Ishikawa (cell line): ENCODE measurements around the gene CLTCL1.

ENCODE experiments used
- CEBPB ChIP-seq: IDR thresholded peaks from 2 replicates; pipeline ENCODE4 v1.6.1; 2012
- EP300 ChIP-seq: IDR thresholded peaks from 2 replicates; pipeline ENCODE4 v1.6.1; 2012; ENCODE audit warnings: borderline replicate concordance
- RAD21 ChIP-seq: IDR thresholded peaks from 2 replicates; pipeline ENCODE4 v1.6.1; 2012; ENCODE audit warnings: low read depth
- TAF1 ChIP-seq: IDR thresholded peaks from 2 replicates; pipeline ENCODE4 v1.6.1; 2012; ENCODE audit warnings: low read depth, mild to moderate bottlenecking
- TEAD4 ChIP-seq: IDR thresholded peaks from 2 replicates; pipeline ENCODE4 v1.6.1; 2012
- YY1 ChIP-seq: IDR thresholded peaks from 2 replicates; pipeline ENCODE4 v1.6.1; 2012; ENCODE audit warnings: low read depth
- TF ChIP-seq, protein P1 (sequence below): IDR thresholded peaks from 2 replicates; pipeline ENCODE4 v1.6.1; 2012; ENCODE audit warnings: low read depth, mild to moderate bottlenecking
- TF ChIP-seq, protein P2 (sequence below): IDR thresholded peaks from 2 replicates; pipeline ENCODE4 v1.6.1; 2012
- TF ChIP-seq, protein P3 (sequence below): IDR thresholded peaks from 2 replicates; pipeline ENCODE4 v1.6.1; 2012

GRCh38 chr22:19179497-19180048 is 111.9 kb downstream of the CLTCL1 start:
- TF ChIP-seq, protein P1, sequence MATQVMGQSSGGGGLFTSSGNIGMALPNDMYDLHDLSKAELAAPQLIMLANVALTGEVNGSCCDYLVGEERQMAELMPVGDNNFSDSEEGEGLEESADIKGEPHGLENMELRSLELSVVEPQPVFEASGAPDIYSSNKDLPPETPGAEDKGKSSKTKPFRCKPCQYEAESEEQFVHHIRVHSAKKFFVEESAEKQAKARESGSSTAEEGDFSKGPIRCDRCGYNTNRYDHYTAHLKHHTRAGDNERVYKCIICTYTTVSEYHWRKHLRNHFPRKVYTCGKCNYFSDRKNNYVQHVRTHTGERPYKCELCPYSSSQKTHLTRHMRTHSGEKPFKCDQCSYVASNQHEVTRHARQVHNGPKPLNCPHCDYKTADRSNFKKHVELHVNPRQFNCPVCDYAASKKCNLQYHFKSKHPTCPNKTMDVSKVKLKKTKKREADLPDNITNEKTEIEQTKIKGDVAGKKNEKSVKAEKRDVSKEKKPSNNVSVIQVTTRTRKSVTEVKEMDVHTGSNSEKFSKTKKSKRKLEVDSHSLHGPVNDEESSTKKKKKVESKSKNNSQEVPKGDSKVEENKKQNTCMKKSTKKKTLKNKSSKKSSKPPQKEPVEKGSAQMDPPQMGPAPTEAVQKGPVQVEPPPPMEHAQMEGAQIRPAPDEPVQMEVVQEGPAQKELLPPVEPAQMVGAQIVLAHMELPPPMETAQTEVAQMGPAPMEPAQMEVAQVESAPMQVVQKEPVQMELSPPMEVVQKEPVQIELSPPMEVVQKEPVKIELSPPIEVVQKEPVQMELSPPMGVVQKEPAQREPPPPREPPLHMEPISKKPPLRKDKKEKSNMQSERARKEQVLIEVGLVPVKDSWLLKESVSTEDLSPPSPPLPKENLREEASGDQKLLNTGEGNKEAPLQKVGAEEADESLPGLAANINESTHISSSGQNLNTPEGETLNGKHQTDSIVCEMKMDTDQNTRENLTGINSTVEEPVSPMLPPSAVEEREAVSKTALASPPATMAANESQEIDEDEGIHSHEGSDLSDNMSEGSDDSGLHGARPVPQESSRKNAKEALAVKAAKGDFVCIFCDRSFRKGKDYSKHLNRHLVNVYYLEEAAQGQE: no peak
- no peak for TF ChIP-seq YY1
- TF ChIP-seq TAF1: no peak
- TF ChIP-seq EP300: no peak
- TF ChIP-seq RAD21: peak; percentile 81
- TF ChIP-seq CEBPB: no peak
- TF ChIP-seq, protein P2, sequence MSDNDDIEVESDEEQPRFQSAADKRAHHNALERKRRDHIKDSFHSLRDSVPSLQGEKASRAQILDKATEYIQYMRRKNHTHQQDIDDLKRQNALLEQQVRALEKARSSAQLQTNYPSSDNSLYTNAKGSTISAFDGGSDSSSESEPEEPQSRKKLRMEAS: no peak
- TF ChIP-seq, protein P3, sequence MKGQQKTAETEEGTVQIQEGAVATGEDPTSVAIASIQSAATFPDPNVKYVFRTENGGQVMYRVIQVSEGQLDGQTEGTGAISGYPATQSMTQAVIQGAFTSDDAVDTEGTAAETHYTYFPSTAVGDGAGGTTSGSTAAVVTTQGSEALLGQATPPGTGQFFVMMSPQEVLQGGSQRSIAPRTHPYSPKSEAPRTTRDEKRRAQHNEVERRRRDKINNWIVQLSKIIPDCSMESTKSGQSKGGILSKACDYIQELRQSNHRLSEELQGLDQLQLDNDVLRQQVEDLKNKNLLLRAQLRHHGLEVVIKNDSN: no peak
- no peak for TF ChIP-seq TEAD4
